Stimulated activated CD4-positive, alpha-beta T cell treated with anti-CD3 and anti-CD28 coated beads, Interleukin-4, amount 100 ng/mL, for 24 hours (primary cell): ENCODE results near the gene CRACDL.
"Not testable (repeated sequence)": the region's sequence is repeated elsewhere in the genome, so short reads cannot be mapped to it uniquely, and the experiment has no call there.

Source experiments
- DNase-seq: peaks from one replicate; pipeline ENCODE4 v3.0.0-alpha.2; 2020

CRACDL gene

DNA sequence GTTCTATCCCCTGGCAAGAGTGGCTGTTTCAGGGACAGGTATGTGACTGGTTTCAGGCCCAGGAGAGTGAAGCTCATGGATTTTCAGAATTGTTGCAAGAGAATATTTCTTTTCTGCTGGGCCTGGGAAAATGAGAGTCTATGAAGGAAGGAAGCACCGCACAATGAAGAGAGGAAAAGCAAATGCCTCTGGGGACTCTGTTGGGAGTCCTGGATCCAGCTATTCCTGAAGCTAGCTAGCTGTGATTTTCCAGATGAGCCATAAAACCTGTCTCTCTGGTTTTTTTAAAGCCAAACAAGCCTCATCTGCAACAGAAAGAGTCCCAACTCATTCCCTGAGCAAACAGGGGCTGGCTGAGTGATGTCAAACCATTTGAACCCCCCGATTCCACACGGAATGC is 53.7 kb downstream of the CRACDL start:
- DNase-seq: no peak

DNA sequence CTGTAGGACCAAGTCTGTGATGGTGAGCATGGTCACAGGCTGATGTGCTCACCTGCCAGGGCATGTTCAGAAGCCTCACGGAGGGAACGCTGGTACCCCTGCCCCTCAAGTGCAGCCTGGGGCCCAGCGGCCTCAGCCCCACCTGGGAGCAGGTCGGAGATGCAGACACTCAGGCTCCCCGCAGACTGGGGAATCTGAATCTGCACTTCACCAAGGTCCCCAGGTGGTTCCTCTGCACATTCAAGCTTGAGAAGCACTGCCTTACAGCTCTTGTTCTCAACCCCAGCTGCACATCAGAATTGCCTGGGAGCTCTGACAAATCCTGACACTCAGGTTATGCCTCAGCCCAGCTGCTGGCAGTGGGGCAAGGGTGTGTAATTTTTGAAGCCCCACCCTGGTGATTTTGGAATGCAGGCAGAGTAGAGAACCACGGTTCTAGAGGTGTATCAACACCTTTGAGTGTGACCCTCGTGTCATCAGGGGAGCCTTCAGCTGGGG is 54.8 kb downstream of the CRACDL start:
- DNase-seq: no peak

DNA sequence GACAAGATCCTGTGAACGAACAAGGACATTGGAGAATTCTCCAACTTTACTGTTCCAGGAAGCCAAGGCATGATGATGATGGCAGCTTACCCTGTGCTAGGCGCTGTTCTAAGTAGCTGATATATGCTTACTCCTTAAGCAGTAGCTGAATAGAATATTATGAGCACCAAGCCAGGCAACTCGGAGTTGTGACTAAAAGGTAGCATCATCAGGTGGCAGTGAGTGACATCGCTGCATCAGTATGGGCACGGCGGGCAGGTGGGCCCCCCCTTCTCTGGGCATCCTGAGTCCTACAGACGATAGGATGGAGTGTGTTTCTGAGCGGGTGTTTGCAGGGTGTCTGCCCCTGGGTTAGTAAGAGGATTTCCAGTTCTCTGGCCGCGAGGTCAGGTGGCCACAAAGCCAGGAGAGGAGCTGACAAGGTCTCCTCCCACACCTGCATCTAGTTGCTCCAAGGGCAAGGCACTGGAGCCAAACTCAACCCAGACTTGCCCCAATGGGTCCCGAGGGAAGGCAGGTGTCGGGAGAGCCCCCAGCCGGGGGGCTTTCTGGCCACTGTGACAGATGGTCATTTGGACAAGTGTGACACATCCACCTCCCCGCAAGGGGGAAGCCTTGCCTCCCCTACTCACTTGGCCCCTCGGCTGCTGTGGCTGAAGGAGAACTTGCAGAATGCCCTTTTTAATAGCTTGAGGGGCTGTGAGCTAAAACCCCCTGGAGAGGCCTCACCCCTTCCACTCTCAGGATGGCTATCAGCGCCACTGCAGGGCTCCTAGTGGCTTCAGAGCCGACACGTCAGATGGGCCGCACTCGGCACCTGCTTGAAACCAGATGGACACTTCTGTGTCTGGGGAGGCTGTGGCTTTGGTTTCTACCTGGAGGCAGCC is 55.5 kb downstream of the CRACDL start:
- DNase-seq: no peak

DNA sequence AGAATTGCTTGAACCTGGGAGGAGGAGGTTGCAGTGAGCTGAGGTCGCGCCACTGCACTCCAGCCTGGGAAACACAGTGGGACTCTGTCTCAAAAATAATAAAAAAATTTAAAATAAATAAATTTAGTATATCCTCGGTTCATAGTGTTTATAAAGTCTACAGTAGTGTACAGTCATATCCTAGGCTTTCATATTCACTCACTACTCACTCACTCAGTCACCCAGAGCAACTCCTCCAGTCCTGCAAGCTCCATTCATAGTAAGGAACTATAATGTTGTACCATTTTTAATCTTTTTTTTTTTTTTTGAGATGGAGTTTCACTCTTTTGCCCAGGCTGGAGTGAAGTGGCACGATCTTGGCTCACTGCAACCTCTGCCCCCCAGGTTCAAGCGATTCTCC is 58.4 kb downstream of the CRACDL start:
- DNase-seq: not testable (repeated sequence)

DNA sequence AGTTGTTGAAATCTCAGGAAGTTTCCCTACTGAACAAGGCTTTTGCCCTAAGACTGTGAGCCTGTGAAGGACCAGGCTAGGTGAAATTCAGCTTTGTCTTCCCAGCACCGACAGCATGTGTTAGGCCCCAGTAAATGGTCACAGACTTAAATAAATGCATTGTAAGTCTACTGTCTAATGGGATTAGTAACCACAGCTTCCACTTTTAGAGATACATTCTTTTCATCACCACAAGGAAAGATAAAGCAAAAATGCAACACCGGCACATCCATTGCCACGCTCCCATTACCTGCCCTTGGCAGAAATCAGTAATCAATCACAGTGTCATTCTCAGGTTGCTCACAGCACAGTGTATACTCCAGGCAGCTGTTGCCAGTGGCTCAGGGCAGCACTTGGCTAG is 59.3 kb downstream of the CRACDL start:
- DNase-seq: no peak

DNA sequence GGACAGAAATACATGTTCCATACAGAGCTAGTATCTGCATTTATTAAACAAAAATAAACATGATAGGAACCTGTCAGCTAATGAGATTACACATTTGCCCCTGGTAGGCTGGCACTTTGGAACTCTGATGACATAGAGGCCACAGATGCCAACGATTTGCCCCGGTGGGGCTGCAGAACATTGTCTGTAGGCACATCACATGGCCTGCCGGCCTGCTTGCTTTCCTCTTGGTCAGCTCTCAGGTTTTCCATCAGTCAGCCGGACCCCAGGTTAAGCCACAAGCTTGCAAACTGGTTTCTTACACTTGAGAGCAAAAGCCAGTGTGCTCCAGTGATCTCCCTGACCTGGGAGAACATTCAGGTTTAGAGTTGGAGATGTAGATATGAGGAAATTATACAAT is 60.3 kb downstream of the CRACDL start:
- no peak for DNase-seq

DNA sequence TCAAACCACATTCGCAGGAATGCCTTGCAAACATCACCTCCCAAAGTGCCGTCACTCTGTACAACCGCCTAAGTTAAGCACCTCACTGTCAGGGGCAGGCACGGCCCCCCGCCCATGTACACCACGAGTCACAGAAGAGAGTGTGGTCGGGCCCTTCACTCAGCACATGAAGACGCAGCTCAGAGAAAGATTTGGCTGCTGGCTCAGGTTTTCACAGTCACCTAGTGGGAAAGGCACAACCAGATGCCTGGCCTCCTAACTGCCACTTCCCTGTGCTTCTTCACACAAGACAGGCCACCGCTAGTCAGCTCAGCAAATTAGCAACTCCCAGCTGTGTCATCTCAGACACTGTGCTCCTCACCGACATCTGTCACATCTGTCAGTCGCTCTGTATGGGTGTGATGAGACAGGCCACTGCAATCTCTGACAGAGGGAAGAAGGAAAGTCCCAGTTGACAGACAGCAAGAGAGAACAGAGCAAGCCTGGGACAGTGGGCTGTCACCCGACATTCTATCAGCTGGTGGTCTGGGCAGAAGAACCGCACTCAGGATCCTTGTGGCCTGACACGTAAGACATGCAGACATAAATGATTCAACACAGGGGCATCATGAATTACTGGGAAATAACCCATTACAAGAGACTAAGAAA is 60.8 kb downstream of the CRACDL start:
- DNase-seq: no peak

DNA sequence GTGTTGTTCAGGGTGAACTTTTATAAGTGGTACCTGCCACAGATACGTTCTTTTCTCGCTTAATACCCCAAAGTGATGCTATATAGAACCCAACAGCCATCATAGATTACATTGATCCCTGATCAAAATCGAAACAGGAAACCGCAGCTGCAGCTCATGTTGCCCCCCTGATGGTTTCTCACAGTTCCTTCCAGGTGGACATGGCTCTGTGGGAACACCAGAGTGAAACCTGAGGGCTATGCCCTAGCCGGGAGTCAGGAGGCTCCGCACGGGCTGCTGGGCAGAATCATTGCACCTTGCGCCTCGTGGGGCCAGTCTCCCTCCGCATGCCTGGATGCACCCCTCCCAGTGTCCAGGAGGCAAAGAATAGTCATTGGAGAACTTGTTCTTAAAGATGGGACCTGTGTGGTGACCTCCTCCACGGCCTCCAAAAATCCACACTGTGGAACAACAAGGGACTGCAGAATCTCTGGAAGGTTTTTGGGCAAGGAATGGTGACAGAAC is 61.8 kb downstream of the CRACDL start:
- DNase-seq: no peak

DNA sequence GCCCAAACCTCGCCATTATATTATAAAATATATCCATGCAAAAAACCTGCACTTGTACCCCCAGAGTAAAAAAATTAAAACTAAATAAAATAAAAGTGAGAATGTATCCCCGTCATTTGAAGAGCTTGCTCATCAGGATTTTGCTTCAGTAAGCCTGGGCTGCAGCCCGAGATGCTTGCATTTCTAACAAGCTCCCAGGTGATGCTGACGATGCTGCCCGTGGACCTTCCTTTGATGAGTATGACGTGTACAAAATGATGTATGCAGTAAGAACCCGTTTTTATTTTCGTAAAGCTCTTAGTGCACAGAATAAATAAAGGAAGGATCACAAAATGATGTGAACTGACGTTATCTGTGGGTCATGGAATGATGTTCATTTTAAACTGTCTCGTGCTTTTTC is 63.5 kb downstream of the CRACDL start:
- DNase-seq: no peak

DNA sequence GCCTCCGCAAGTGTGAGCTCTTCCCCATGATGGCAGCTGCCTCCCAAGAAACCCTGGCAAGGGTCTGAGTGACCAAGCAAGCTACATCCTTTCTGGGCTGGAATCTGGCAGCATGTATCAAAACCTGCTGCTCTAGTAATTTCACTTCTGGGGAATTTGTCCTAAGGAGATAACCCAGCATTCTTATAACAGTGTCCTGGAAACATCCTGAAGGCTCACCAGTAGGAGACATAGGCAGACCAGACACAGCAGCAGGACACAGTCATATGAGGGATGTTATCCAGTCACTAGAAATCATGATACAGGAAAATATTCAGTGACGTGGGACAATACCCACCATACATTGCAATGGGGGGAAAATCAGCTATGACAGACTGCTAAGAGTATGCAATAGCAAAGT is 64.5 kb downstream of the CRACDL start:
- DNase-seq: no peak

DNA sequence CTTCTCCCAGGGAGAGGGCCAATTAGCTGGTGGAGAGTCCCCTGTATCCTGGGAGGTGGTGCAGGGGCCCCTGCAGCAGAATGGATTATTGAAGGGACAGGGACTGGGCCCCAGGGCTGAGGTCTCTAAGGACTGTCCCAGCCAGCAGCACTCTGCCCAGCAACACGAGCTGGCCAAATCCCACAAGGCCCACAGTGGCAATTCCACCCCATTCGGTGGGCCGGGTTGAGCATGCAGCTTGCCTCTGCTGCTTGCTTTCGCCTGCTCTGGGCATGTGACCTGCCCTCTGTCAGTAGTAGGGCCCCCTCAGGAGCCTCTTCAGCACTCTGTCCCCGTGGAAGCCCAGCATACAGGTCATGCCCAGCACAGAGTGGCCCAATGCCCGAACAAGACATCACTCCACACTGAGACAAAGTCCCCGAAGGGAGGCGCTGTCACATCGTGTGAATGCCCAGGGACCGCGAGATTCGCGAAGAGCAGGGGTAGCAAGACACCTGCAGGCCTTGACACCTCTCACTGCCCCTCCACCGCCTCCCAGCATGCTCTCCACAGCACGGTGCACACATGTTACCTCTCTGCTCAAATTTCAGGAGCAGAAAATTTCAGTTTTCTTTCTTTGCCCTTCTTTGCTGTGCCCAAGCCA is 65.4 kb downstream of the CRACDL start:
- no peak for DNase-seq

DNA sequence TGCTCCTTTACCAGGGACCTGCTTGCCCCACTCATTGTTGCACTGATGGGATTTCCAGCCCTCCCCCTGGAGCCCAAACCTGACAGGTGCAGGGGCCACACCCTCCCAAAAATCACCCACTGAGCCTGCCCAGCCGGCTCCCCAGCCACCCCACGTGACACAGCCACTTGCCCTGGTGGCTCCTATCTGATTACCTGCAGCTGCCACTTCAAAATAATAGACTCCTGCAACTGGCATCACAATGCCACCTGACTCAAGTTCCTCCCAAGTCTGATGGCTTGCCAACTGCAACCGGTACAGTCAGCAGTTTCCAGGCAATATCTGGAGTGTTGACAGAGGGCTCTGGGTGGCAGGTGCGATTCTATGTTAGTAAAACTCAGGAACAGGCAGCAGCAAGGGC is 66.2 kb downstream of the CRACDL start:
- DNase-seq: no peak

DNA sequence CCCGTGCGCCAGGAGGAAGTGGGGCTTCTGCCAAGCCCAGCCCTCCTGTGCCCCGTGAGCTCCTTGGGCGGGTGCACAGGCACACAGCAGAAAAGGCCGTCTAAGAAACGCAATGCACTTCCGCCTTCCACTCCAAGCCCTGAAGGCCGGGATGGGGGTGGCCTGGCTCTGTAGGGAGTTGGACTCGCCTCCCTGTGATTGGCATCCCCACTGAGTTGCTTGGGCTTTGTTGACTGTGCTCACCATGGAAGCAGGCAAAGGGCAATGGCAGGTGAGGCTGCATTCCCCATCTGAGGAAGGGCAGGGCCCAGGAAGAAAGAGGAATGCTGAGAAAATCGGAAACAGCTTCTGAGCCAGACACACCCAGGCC is 66.8 kb downstream of the CRACDL start:
- DNase-seq: no peak

DNA sequence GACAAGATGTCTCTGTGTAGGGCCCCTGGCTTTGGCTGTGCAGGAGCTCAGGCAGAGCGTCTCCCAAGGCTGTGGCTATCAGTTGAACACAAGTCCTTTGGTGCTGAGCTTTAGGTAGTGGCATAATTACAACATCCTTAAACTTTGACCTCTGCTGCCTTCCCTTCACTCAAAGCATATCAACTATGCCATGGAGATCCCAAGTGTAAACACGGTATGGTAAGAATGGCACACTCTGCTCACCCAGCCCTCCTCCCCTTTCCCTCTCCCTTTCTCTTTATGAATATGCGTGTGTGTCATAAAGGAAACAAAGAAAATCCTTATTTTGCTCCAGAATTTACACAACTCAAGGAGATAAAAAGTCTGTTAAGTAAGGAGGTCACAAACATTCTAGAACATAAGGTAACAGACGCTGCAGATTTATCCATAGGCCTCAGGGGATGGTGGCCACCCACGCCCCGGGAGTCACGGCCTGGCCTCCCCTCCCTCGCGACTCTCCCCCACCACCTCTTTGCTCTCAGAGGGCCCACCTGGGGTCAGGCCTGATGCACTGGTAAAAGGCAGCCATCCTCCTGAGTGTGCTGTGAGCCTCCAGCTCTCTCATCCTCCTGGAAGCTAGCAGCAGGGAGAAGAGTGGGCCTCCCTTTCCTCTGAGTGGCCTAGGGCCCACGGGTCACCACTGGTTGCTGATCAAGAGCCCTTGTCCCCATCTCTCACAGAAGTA is 67.3 kb downstream of the CRACDL start:
- no peak for DNase-seq

DNA sequence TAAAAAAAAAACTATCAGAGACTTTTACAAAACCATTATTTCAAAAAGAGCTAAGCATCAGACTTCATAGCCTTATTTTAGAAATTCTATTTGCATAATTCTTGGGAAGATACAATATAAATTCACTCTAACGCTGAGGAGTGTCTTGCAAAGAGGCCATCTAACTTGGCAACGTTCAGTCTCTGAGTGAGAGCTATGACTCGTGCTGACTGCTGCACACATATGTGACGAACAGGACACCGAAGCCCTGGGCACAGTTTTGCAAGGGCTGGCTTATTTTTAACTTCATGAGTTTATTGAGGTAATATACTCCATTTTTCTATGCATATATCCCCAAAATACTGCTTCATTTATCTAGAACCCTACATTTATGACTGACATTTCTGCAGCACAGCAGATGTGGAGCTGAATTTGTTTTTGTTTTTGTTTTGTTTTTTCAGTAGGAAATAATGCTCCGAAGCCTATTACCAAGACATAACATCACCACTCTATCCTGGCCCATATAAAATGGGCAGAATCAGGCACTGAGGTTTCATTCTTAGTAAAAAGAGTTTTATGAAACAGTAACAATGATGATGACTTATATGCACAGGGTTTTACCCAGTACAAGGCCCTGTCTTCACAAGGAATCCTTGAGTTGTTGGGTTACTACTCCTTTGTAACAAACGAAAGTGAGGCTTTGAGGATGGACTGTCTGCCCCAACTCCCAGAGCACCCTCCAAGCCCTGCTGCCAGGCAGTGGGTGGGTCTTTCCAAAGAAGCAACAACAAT is 68.3 kb downstream of the CRACDL start:
- DNase-seq: no peak

DNA sequence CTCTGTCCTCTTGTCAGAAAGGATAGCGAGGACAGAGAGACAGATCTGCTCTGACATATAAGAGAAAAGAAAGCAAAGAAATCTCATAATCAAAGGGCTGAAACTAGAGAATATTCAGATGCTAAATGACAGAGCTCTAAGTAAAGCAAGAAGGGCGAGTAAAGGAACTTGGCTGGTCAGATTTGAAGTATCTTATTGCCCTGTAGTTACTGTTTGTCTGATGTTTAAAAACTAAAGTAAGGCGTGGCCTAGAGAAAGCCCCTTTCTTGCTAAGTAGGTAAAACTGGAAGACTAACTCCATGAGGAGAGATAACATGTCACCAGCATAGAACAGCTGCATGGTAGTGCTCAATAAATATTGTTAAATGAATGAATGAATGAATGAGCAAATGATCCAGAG is 70.0 kb downstream of the CRACDL start:
- no peak for DNase-seq

DNA sequence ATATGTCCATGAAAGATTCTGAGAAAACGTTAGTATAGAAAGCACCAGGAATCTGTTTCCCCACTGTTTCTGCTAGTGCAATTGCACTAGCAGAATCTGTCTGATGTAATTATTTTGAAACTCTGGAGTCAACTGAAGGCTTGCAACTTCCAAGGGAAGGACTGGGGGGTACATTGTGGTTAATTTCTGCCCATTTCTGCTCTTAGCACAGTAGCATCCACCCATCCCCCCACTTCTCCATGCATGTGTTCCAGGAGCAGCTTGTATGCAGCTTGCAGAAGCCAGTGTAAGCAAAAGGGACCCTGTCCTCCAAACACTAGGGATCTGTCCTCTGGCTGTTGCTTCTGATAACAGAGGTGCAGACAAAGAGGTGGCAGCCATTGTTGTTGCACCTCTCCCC is 74.4 kb downstream of the CRACDL start:
- DNase-seq: no peak

DNA sequence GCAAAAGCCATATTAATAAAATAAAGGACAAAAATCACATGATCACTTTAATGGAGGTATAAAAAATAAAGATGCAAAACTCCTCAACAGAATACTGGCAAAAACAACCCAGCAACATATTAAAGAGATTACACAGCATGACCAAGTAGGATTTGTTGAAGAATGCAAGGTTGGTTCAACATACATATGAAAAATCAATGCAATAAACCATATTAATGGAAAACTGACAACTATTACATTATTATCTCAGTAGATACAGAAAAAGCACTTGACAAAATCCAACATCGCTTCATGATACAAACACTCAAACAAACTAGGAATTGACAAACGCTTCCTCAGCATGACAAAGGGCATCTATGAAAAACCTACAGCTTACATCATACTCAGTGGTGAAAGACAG is 76.7 kb downstream of the CRACDL start:
- DNase-seq: no peak

DNA sequence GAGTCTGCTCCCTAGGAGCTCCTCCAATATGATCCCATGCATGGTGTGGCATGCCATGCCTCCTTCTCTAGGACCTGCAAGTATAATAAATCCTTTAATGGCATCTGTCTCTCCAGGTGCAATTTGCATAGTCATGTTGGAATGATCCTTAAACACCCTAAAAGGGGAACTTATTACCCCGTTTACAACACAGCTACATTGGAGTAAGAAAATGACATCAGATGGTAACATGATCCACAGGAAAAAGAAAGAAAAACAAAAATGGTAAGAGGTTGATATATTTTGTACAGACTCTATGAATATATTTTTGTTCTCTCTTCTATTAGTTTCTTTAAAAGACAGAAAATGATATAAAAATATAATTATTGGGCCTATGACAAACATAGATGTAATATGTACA is 79.0 kb downstream of the CRACDL start:
- DNase-seq: no peak

DNA sequence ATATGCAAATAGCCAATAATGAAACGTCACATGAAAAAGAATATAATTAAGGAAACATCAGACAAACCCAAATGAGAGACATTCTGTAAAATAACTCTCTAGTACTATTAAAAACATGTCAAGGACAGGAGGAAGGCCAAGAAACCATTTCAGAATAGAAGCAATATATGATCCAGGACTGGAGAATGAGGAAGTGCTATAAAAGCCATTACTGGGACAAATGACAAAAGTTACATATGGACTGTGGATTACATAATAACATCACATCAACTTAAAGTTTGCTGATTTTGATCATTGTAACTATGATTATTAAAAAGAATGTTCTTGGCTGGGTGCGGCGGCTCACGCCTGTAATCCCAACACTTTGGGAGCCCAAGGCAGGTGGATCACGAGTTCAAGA is 81.3 kb downstream of the CRACDL start:
- no peak for DNase-seq

DNA sequence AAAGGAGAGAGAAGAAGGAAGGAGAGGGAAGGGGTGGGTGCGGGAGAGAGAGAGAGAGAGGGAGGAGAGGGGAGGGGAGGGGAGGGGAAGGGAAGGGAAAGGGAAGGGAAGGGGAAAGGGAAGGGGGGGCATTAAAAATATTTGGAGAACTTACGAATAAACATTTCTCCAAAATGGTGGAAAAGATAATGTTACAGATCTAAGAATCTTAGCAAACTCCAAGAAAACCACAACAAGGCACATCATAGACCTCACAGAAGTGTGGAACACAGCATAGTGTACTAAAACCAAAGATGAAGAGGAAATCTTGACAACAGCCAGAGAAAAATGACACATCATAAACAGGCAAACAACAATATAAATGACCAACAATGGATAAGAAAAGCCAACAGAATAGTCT is 83.1 kb downstream of the CRACDL start:
- DNase-seq: no peak

DNA sequence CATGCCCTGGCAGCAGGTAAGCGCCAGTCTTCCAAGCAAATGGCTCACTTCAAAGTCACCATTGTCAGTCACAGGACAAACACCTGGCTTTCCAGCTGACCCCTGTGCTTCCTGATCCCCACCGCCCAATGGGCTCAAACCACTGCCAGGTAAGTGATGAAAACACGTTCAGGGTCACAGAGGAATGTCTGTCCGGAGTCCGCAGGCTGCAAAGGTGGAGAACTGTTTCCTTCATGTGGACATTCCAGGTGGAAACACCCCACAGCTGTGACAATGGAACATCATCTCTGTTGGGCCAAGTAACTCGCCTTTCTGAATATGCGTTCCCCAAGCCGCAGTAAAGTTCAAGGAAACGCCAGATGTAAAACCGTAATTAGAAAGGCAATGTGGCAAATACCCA is 86.0 kb downstream of the CRACDL start:
- DNase-seq: no peak
